Tibial nerve (tissue), 4 donors: ENCODE data around the gene CNST. TPM values are rescaled to one million over a fixed set of nuclear protein-coding genes. Genes with fewer than 3 reads are reported as not detected.

ENCODE experiments used
- DNase-seq, 2 donors: peaks; one replicate each; pipeline ENCODE4 v3.0.0-alpha.2; 2019; ENCODE audit warnings: low spot score in 2 of 2
- H3K27ac ChIP-seq, 4 donors: fragments of 200-600 bp; sonication (generic) in 3 of 4; one replicate each; pipeline ENCODE4 v1.5.1; 2017 to 2019; ENCODE audit warnings: mild to moderate bottlenecking in 1 of 4
- H3K27me3 ChIP-seq, 2 donors: fragments of 200-600 bp; sonication (generic) in 1 of 2; one replicate each; pipeline versions ENCODE4 v1.5.1 to v1.6.0; 2017 to 2019
- H3K36me3 ChIP-seq, 3 donors: fragments of 200-600 bp; sonication (generic); one replicate each; pipeline ENCODE4 v1.5.1; 2018 to 2019
- H3K4me1 ChIP-seq, 4 donors: fragments of 200-600 bp; sonication (generic) in 3 of 4; one replicate each; pipeline ENCODE4 v1.5.1; 2017 to 2019
- H3K4me3 ChIP-seq, 4 donors: fragments of 200-600 bp; sonication (generic) in 3 of 4; one replicate each; pipeline ENCODE4 v1.5.1; 2017 to 2019; ENCODE audit warnings: mild to moderate bottlenecking in 1 of 4, moderate library complexity in 1 of 4
- H3K9me3 ChIP-seq, 4 donors: fragments of 200-600 bp; sonication (generic) in 3 of 4; one replicate each; pipeline ENCODE4 v1.5.1; 2017 to 2019
- EP300 ChIP-seq, 2 donors: sonication (generic); formaldehyde crosslinking; IDR thresholded peaks; one replicate each; pipeline ENCODE4 v1.6.1; 2017; ENCODE audit warnings: antibody characterized with exemption in 2 of 2, mild to moderate bottlenecking in 1 of 2
- POLR2A ChIP-seq, 2 donors: fragments of 450-650 bp; IDR thresholded peaks; one replicate each; pipeline ENCODE4 v1.6.1; 2017; ENCODE audit warnings: antibody characterized with exemption in 2 of 2, mild to moderate bottlenecking in 2 of 2, moderate library complexity in 2 of 2
- WGBS, 2 donors: methylation state at CpG; one replicate each; pipeline ENCODE4 v1.1.5; 2018; 5-methylcytosine and 5-hydroxymethylcytosine counted together
- total RNA-seq, 4 donors: library from RNA; depleted of rRNA; stranded (reverse); fragments of >200 nt; gene quantifications; one replicate each; pipeline ENCODE4 v1.1.0, GENCODE V29; 2016
- TF ChIP-seq, protein P1 (sequence below), 5 experiments: fragments of 200-600 bp in 3 of 5; fragments of 450-650 bp in 2 of 5; sonication (generic) in 3 of 5; IDR thresholded peaks; one replicate each; pipeline ENCODE4 v1.5.1; 2016 to 2019; ENCODE audit warnings: antibody characterized with exemption in 5 of 5, mild to moderate bottlenecking in 3 of 5, moderate library complexity in 2 of 5

Gene CNST
- total RNA-seq, 4 donors from 2014 or later: 16.5 to 20.3 (median 17.9) TPM

DNA sequence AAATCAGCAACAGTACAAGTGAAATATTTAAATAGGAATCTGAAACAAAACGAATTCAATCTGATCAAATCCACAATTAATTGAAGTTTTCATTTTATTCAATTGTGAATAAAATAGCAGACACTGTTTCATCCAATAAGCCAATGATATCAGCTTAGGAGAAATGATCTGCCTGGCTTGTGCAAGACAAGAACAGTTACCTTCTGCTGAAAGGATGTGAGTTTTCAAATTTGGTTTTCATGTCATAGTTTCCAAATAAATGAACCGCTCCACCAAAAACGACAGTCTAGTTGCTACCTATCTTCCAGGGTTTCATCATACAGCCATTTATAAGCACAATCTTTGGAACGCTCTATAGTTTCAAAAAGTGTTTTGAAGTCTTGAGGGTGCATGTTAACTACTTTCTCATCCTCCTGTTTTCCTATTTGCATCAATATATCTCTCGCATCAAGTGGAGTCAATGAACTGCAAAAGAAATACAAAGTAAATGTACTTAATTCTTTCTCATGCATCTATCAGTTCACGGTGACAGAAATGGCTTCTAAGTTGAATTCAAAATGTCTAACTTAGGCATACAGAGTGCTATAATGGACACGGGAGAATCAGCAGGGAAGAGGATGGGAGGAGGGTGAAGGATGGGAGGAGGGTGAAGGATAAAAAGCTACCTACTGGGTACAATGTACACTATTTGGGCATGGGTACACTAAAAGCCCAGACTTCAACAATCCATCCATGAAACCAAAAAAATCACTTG, 25.3 kb upstream of the CNST start:
- Histone ChIP-seq H3K27ac (no peak overlapping the region), H3K36me3 (peaks cover 0 to 76% (median 11%) of the 10 kb centered on the region in 3 donors), H3K27me3 (no peaks in the 10 kb centered on the region), H3K9me3 (no peaks in the 10 kb centered on the region), H3K4me3 (no peak overlapping the region), H3K4me1 (no peaks in the 10 kb centered on the region)
- DNase-seq: no peak
- TF ChIP-seq EP300 (IDR thresholded peaks at IDR 0.05): no peak
- 90 to 91% methylated on average over 7 of the region's 7 CpGs for WGBS, 2 donors

DNA sequence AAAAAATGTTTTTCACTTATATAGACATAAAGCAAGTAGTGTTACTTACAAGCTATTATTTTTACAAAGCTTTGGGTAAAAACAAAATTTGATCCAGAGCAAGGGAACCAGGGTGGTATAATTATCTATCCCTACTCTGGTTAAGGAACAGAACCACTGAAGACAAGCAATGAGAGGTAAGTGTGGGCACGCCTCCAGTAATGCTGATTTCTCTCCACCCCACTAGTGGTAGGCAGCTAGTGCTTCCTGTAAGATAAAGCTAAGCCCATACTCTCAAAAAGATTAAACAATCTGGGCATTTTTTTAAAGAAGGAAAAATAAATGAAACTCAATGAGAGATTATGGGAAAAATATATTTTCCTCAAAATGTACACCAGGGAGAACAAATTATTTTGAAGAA, 22.3 kb upstream of the CNST start:
- Histone ChIP-seq H3K9me3 (no peaks in the 10 kb centered on the region), H3K4me1 (no peaks in the 10 kb centered on the region), H3K27me3 (no peaks in the 10 kb centered on the region), H3K27ac (no peak overlapping the region), H3K4me3 (no peak overlapping the region), H3K36me3 (peaks cover 0 to 81% (median 12%) of the 10 kb centered on the region in 3 donors)
- WGBS, 2 donors: 88 to 94% methylated on average over 1 of the region's 1 CpG
- no peak for TF ChIP-seq EP300 (IDR thresholded peaks at IDR 0.05)
- TF ChIP-seq POLR2A (IDR thresholded peaks at IDR 0.05): no peak
- TF ChIP-seq, protein P1, sequence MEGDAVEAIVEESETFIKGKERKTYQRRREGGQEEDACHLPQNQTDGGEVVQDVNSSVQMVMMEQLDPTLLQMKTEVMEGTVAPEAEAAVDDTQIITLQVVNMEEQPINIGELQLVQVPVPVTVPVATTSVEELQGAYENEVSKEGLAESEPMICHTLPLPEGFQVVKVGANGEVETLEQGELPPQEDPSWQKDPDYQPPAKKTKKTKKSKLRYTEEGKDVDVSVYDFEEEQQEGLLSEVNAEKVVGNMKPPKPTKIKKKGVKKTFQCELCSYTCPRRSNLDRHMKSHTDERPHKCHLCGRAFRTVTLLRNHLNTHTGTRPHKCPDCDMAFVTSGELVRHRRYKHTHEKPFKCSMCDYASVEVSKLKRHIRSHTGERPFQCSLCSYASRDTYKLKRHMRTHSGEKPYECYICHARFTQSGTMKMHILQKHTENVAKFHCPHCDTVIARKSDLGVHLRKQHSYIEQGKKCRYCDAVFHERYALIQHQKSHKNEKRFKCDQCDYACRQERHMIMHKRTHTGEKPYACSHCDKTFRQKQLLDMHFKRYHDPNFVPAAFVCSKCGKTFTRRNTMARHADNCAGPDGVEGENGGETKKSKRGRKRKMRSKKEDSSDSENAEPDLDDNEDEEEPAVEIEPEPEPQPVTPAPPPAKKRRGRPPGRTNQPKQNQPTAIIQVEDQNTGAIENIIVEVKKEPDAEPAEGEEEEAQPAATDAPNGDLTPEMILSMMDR (IDR thresholded peaks at IDR 0.05): no peak
- no peak for DNase-seq

DNA sequence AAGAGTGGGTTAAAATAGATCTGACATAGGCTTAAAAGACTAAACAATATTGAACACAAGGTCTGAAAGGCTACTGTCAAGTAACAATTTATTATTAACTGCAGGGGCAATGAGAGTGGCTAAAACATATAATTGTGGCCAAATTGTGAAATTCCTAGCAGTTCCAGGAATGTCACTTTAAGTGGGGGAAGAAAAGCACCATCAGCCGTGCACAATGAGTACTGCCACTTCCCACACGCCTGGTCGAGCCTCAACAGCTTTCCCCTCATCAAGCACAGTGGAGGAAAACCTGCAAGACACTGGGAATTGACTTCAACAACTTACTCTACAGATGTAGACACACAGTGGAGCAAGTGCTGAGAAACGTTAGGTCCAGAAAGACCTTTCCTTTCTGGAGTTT, 16.6 kb upstream of the CNST start:
- WGBS, 2 donors: 61 to 66% methylated on average over 4 of the region's 4 CpGs
- H3K9me3 ChIP-seq: no peaks in the 10 kb centered on the region
- H3K36me3 ChIP-seq: peaks cover 3 to 81% (median 15%) of the 10 kb centered on the region in 3 donors
- no peak for TF ChIP-seq EP300 (IDR thresholded peaks at IDR 0.05)
- TF ChIP-seq, protein P1 (IDR thresholded peaks at IDR 0.05): no peak
- TF ChIP-seq POLR2A (IDR thresholded peaks at IDR 0.05): no peak
- no peak overlapping the region for H3K27ac ChIP-seq
- H3K4me3 ChIP-seq: no peak overlapping the region
- no peaks in the 10 kb centered on the region for H3K4me1 ChIP-seq
- H3K27me3 ChIP-seq: no peaks in the 10 kb centered on the region
- DNase-seq: no peak

DNA sequence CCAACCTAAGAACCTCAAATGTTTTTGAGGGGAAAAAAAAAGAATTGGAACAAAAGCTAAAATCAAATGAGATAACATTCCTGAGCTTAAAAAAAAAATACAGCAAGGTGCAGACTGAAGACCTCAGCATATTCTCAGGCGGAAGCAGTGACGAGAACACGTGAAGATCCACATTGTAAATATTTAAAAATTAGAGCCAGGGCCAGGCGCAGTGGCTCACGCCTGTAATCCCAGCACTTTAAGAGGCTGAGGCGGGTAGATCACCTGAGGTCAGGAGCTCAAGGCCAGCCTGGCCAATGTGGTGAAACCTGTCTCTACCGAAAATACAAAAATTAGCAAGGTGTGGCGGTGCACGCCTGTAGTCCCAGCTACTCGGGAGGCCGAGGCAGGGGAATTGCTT, 15.9 kb upstream of the CNST start:
- no peak overlapping the region for H3K27ac ChIP-seq
- no peaks in the 10 kb centered on the region for H3K9me3 ChIP-seq
- TF ChIP-seq POLR2A (IDR thresholded peaks at IDR 0.05) (no peak), EP300 (IDR thresholded peaks at IDR 0.05) (no peak)
- TF ChIP-seq, protein P1 (IDR thresholded peaks at IDR 0.05): no peak
- WGBS, 2 donors: 66 to 71% methylated on average over 11 of the region's 11 CpGs
- DNase-seq: no peak
- H3K27me3 ChIP-seq: no peaks in the 10 kb centered on the region
- H3K4me3 ChIP-seq: no peak overlapping the region
- peaks cover 3 to 83% (median 15%) of the 10 kb centered on the region in 3 donors for H3K36me3 ChIP-seq
- H3K4me1 ChIP-seq: no peaks in the 10 kb centered on the region

DNA sequence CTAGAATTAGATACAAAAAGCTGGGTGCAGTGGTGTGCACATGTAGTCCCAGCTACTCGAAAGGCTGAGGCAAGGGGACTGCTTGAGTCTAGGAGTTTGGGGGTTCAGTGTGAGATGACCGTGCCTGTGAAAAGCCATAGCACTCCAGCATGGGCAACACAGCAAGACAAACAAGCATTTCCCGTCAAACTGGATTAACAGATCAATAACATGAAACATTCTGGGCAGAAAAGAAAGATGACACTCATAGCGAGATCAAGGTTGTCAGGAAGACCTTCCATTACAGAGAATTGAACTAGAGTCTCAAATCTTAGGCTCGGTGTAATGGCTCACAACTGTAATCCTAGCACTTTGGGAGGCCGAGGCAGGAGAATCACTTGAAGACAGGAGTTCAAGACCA, 14.1 kb upstream of the CNST start:
- TF ChIP-seq, protein P1 (IDR thresholded peaks at IDR 0.05): no peak
- TF ChIP-seq POLR2A (IDR thresholded peaks at IDR 0.05) (no peak), EP300 (IDR thresholded peaks at IDR 0.05) (no peak)
- WGBS, 2 donors: 87 to 94% methylated on average over 6 of the region's 6 CpGs
- H3K27ac ChIP-seq: no peak overlapping the region

More for the DNA sequence above, 14.1 kb upstream of the CNST start:
- Histone ChIP-seq H3K27me3 (no peaks in the 10 kb centered on the region), H3K36me3 (peaks cover 3 to 87% (median 15%) of the 10 kb centered on the region in 3 donors), H3K4me1 (no peaks in the 10 kb centered on the region), H3K9me3 (no peaks in the 10 kb centered on the region), H3K4me3 (no peak overlapping the region)
- DNase-seq: no peak
